Activated CD4-positive, alpha-beta memory T cell treated with anti-CD3 and anti-CD28 coated beads for 36 hours (primary cell): ENCODE measurements around the gene EIF4G3. TPM values are rescaled to one million over a fixed set of nuclear protein-coding genes. Genes with fewer than 3 reads are reported as not detected.
"Not testable (repeated sequence)": the region's sequence is repeated elsewhere in the genome, so short reads cannot be mapped to it uniquely, and the experiment has no call there.

Experiments used
- CTCF ChIA-PET: fragments of 350-600 bp; sonication (Branson Sonifier 250); formaldehyde crosslinking; loops from one replicate; lab custom pipeline; 2021; ENCODE audit warnings: antibody characterized with exemption, inconsistent platforms; lab: Charles Lee
- POLR2A ChIA-PET: fragments of 350-600 bp; sonication (Branson Sonifier 250); formaldehyde crosslinking; loops from one replicate; lab custom pipeline; 2021; ENCODE audit warnings: antibody characterized with exemption; lab: Charles Lee
- DNase-seq: peaks from one replicate; pipeline ENCODE4 v3.0.0-alpha.2; 2020
- H3K27ac Mint-ChIP-seq: one replicate; pipeline ENCODE4 v1.8.0; 2021; ENCODE audit warnings: mixed read lengths
- H3K27me3 Mint-ChIP-seq: one replicate; pipeline ENCODE4 v1.8.0; 2021; ENCODE audit warnings: mixed read lengths
- H3K36me3 Mint-ChIP-seq: one replicate; pipeline ENCODE4 v1.8.0; 2021; ENCODE audit warnings: mixed read lengths
- H3K4me1 Mint-ChIP-seq: one replicate; pipeline ENCODE4 v1.8.0; 2021; ENCODE audit warnings: low read depth, mixed read lengths
- H3K4me3 Mint-ChIP-seq: one replicate; pipeline ENCODE4 v1.8.0; 2021; ENCODE audit warnings: mild to moderate bottlenecking, mixed read lengths
- H3K9me3 Mint-ChIP-seq: one replicate; pipeline ENCODE4 v1.8.0; 2021; ENCODE audit warnings: mixed read lengths
- intact Hi-C: fragments of 100-400 bp; cut with micrococcal nuclease; formaldehyde crosslinking; loops from one replicate; pipeline ENCODE4 v1.15.1; 2023
- total RNA-seq, 2 experiments: library from RNA; stranded (reverse); gene quantifications; one replicate each; pipeline ENCODE4 v1.2.3, GENCODE V29; 2021

EIF4G3 gene
- total RNA-seq, 2 experiments from 2014 or later = 39.9 to 42.7 TPM

GRCh38 chr1:20865001-20865400 is 311.7 kb downstream of the EIF4G3 start:
- no peak overlapping the region for H3K27ac Mint-ChIP-seq
- H3K9me3 Mint-ChIP-seq = no peaks in the 10 kb centered on the region
- H3K4me1 Mint-ChIP-seq = peaks cover 7% of the 10 kb centered on the region
- ChIA-PET CTCF (no interaction called here), POLR2A (no interaction called here)
- no peak for DNase-seq
- intact Hi-C loops = no loop called here
- H3K36me3 Mint-ChIP-seq = peaks cover 20% of the 10 kb centered on the region
- no peaks in the 10 kb centered on the region for H3K27me3 Mint-ChIP-seq
- H3K4me3 Mint-ChIP-seq = no peak overlapping the region

DNA sequence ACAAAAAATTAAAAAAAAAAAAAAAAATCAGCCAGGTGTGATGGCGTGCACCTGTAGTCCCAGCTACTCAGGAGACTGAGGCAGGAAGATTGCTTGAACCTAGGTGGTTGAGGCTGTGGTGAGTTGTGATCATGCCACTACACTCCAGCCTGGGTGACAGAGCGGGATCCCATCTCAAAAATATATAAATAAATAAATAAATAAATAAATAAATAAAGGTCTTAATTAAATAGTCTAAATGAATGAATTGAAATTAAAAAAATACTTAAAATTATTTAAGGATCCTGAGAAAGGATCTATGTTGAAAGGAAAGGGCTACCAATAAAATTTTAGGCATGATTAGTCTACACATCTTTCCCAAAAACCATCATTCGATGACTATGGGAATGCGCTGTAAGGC is 322.2 kb downstream of the EIF4G3 start:
- no peaks in the 10 kb centered on the region for H3K9me3 Mint-ChIP-seq
- H3K4me1 Mint-ChIP-seq = no peaks in the 10 kb centered on the region
- intact Hi-C loops = no loop called here
- no peaks in the 10 kb centered on the region for H3K27me3 Mint-ChIP-seq
- POLR2A ChIA-PET = no interaction called here
- peaks cover 38% of the 10 kb centered on the region for H3K36me3 Mint-ChIP-seq
- H3K27ac Mint-ChIP-seq = no peak overlapping the region
- DNase-seq = no peak
- CTCF ChIA-PET = interaction anchor here (1.0 kb wide), 1 partner anchor 341 kb away, joined by 3 read pairs; no protein-coding TSS in a partner anchor
- no peak overlapping the region for H3K4me3 Mint-ChIP-seq

GRCh38 chr1:20851791-20852190 is 324.9 kb downstream of the EIF4G3 start:
- CTCF ChIA-PET = interaction anchor here (1.1 to 1.4 kb wide), 2 partner anchors 343 kb away, joined by 4 read pairs; no protein-coding TSS in a partner anchor
- peaks cover 36% of the 10 kb centered on the region for H3K36me3 Mint-ChIP-seq
- POLR2A ChIA-PET, H3K27me3 Mint-ChIP-seq, H3K4me1 Mint-ChIP-seq, H3K4me3 Mint-ChIP-seq, DNase-seq, H3K27ac Mint-ChIP-seq, H3K9me3 Mint-ChIP-seq, intact Hi-C loops: not testable (repeated sequence)

DNA sequence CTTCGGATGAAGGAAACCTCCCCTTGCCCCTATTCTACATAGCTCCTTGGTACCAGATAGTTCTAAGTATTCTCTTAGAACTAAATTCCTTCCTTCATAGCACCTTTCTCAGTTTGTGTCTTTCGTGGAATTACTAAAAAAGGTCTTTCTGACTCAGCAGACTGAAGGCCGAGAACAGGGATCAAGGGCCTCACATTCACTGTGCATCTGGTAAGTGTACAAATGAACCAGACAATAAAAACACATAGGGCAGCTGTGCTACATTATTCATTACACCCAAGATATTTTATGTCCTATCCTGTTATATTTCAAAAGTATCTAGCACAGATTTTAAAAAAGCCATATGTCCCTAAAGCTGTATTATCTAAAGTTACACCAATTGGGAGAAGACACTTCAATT is 326.7 kb downstream of the EIF4G3 start:
- DNase-seq = no peak
- H3K27ac Mint-ChIP-seq = no peak overlapping the region
- POLR2A ChIA-PET = no interaction called here
- CTCF ChIA-PET = interaction anchor here (0.7 kb wide), 1 partner anchor 153 kb away, joined by 3 read pairs; no protein-coding TSS in a partner anchor
- no peaks in the 10 kb centered on the region for H3K27me3 Mint-ChIP-seq
- peaks cover 33% of the 10 kb centered on the region for H3K36me3 Mint-ChIP-seq
- intact Hi-C loops = no loop called here
- no peaks in the 10 kb centered on the region for H3K4me1 Mint-ChIP-seq
- no peaks in the 10 kb centered on the region for H3K9me3 Mint-ChIP-seq
- H3K4me3 Mint-ChIP-seq = no peak overlapping the region

GRCh38 chr1:20849100-20849499 is 327.6 kb downstream of the EIF4G3 start:
- no peak overlapping the region for H3K27ac Mint-ChIP-seq
- H3K27me3 Mint-ChIP-seq = no peaks in the 10 kb centered on the region
- no peaks in the 10 kb centered on the region for H3K4me1 Mint-ChIP-seq
- no peak overlapping the region for H3K4me3 Mint-ChIP-seq
- H3K9me3 Mint-ChIP-seq = no peaks in the 10 kb centered on the region
- CTCF ChIA-PET = no interaction called here
- intact Hi-C loops = no loop called here
- peaks cover 36% of the 10 kb centered on the region for H3K36me3 Mint-ChIP-seq
- DNase-seq = no peak
- POLR2A ChIA-PET = no interaction called here

DNA sequence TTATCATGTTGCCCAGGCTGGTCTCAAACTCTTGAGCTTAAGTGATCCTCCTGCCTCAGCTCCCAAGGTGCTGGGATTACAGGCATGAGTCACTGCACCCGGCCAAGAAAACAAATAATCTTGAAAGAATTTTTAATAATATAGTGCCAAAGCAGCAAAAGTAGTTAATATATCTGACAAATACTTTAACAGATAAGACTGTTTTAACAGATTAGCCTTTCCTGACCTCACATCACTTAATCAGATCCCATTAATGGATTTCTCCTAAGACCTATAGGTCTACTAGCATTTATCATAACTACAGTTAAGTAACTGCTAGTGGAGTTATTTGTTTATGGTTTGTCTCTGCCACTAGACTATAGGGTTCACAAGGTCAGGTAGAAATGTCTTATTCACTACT is 328.5 kb downstream of the EIF4G3 start:
- POLR2A ChIA-PET = no interaction called here
- DNase-seq = no peak
- intact Hi-C loops = no loop called here
- Mint-ChIP-seq H3K4me3 (no peak overlapping the region), H3K36me3 (peaks cover 30% of the 10 kb centered on the region), H3K9me3 (no peaks in the 10 kb centered on the region), H3K4me1 (no peaks in the 10 kb centered on the region), H3K27ac (no peak overlapping the region), H3K27me3 (no peaks in the 10 kb centered on the region)
- CTCF ChIA-PET = no interaction called here

- no peak overlapping the region for H3K27ac Mint-ChIP-seq
- DNase-seq = no peak
- H3K4me1 Mint-ChIP-seq = no peaks in the 10 kb centered on the region
- H3K36me3 Mint-ChIP-seq = peaks cover 30% of the 10 kb centered on the region
- ChIA-PET CTCF (no interaction called here), POLR2A (no interaction called here)
- no peaks in the 10 kb centered on the region for H3K9me3 Mint-ChIP-seq
- intact Hi-C loops = no loop called here
- no peak overlapping the region for H3K4me3 Mint-ChIP-seq
- no peaks in the 10 kb centered on the region for H3K27me3 Mint-ChIP-seq
Observed at GRCh38 chr1:20847611-20848080, 329.1 kb downstream of the EIF4G3 start.

- intact Hi-C loops = no loop called here
- DNase-seq = no peak
- CTCF ChIA-PET = no interaction called here
- Mint-ChIP-seq H3K4me3 (no peak overlapping the region), H3K4me1 (no peaks in the 10 kb centered on the region), H3K27ac (no peak overlapping the region), H3K36me3 (peaks cover 27% of the 10 kb centered on the region), H3K27me3 (no peaks in the 10 kb centered on the region), H3K9me3 (no peaks in the 10 kb centered on the region)
- POLR2A ChIA-PET = no interaction called here
Observed at GRCh38 chr1:20846461-20847374, 330.0 kb downstream of the EIF4G3 start.

DNA sequence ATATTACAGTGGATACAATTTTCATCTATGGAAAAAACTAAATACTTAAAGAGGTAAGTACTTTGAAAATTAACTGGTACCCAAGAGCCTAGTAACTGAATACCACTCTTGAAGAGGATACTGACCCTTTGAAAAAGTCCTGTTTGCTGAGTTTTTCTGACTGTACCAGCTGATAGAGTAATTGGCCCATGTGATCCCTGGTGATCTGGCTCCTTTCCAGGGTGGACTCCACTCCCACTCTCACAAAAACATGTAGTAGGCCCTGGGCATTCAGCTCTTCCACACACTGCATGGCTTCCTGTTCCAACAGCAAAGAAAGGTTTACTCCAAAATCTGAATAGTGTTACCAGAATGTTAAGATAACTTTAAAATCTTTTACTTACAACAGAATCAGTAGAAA is 336.0 kb downstream of the EIF4G3 start:
- ChIA-PET CTCF (no interaction called here), POLR2A (no interaction called here)
- Mint-ChIP-seq H3K27me3 (no peaks in the 10 kb centered on the region), H3K9me3 (no peaks in the 10 kb centered on the region), H3K4me1 (no peaks in the 10 kb centered on the region), H3K27ac (no peak overlapping the region), H3K4me3 (no peak overlapping the region), H3K36me3 (peaks cover 7% of the 10 kb centered on the region)
- intact Hi-C loops = no loop called here
- no peak for DNase-seq

DNA sequence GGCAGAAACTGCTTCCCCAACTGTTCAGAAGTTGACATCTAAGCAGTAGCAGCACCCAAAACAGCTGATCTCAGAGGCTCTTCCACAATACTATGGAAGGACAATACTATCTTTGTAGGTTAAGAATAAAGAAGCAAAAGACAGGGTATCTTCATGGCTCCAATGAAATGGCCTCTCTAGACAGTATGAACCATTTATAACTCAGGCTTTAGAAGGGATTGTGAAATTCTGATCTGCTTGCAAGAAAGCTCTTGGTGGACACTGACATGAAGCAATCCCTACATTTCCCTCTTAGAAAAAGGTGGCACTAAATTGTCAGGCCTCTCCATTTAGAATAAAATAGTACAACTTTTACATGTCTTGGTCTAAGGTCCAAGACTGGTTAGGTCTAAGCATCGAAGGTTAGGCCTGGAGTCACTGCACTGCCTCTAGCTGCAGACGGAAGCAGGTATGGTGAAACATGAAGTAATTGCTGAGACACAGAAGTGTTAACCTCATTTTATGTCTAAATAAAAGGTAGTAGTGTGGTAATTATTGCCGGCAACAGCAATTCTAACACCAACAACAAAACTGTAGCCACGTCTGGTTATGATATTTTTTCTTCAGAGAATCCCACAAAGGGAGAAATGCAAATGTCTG is 339.0 kb downstream of the EIF4G3 start:
- peaks cover 23% of the 10 kb centered on the region for H3K36me3 Mint-ChIP-seq
- intact Hi-C loops = no loop called here
- H3K9me3 Mint-ChIP-seq = no peaks in the 10 kb centered on the region
- no peaks in the 10 kb centered on the region for H3K4me1 Mint-ChIP-seq
- DNase-seq = no peak
- no peak overlapping the region for H3K27ac Mint-ChIP-seq
- H3K4me3 Mint-ChIP-seq = no peak overlapping the region
- POLR2A ChIA-PET = no interaction called here
- no peaks in the 10 kb centered on the region for H3K27me3 Mint-ChIP-seq
- CTCF ChIA-PET = no interaction called here

DNA sequence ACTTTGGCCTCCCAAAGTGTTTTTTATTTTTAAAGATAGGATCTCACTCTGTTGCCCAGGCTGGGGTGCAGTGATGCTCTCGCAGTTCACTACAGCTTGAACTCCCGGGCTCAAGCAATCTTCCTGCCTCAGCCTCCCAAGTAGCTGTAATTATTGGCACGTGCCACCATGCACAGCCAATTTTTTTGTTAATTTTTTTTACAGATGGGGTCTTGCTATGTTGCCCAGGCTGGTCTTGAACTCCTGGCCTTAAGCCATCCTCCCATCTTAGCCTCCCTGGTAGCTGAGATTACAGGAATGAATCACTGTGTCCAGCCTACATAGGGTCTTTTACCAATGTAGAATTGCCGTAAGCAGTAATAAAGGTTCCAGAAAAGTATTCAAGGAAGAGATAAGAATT is 340.5 kb downstream of the EIF4G3 start:
- no peak overlapping the region for H3K27ac Mint-ChIP-seq
- H3K36me3 Mint-ChIP-seq = peaks cover 23% of the 10 kb centered on the region
- POLR2A ChIA-PET = no interaction called here

DNA sequence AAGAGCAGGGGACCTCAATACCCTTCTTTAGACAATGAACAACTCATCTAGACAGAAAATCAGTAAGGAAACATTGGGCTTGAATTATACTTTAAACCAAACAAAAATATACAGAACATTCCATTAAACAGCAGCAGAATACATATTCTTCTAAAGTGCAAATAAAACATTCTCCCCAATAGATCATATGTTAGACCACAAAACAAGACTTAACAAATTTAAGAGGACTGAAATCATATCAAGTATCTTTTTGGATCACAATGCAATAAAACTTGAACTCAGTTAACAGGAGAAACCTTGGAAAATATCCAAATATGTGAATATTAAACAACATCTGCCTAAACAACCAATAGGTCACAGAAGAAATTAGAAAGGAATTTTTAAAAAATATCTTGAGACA is 341.9 kb downstream of the EIF4G3 start:
- Mint-ChIP-seq H3K4me1 (no peaks in the 10 kb centered on the region), H3K36me3 (peaks cover 21% of the 10 kb centered on the region), H3K4me3 (no peak overlapping the region), H3K27me3 (no peaks in the 10 kb centered on the region), H3K27ac (no peak overlapping the region), H3K9me3 (no peaks in the 10 kb centered on the region)
- DNase-seq = no peak
- CTCF ChIA-PET = no interaction called here
- POLR2A ChIA-PET = no interaction called here
- intact Hi-C loops = no loop called here

More for the DNA sequence above, 340.5 kb downstream of the EIF4G3 start:
- no peak for DNase-seq
- Mint-ChIP-seq H3K27me3 (no peaks in the 10 kb centered on the region), H3K9me3 (no peaks in the 10 kb centered on the region), H3K4me1 (no peaks in the 10 kb centered on the region), H3K4me3 (no peak overlapping the region)
- CTCF ChIA-PET = no interaction called here
- intact Hi-C loops = no loop called here
